Left lung (tissue), 10 donors: ENCODE data around the gene GRIA3. TPM values are rescaled to one million over a fixed set of nuclear protein-coding genes. Genes with fewer than 3 reads are reported as not detected.
"Not testable (repeated sequence)": the region's sequence is repeated elsewhere in the genome, so short reads cannot be mapped to it uniquely, and the experiment has no call there.

Experiments
- ATAC-seq: fragments of 200-7000 bp; cut with Tn5 transposase; one replicate; pipeline ENCODE4 v1.9.1; 2020; ENCODE audit warnings: moderate library complexity
- DNase-seq, 4 donors: peaks; one replicate each; pipeline ENCODE4 v3.0.0-alpha.2; 2013 to 2020
- H3K27ac ChIP-seq, 2 donors: fragments of 200-600 bp; sonication (generic) in 1 of 2; one replicate each; pipeline versions ENCODE4 v1.5.0 to v1.8.0; 2020 to 2021
- H3K27me3 ChIP-seq, 2 donors: fragments of 200-600 bp; sonication (generic) in 1 of 2; one replicate each; pipeline versions ENCODE4 v1.5.0 to v1.8.0; 2020 to 2021
- H3K36me3 ChIP-seq, 2 donors: fragments of 200-600 bp; sonication (generic) in 1 of 2; one replicate each; pipeline versions ENCODE4 v1.5.0 to v1.8.0; 2020 to 2021
- H3K4me1 ChIP-seq, 2 donors: fragments of 200-600 bp; one replicate each; pipeline ENCODE4 v1.8.0; 2021
- H3K4me3 ChIP-seq, 2 donors: fragments of 200-600 bp; sonication (generic) in 1 of 2; one replicate each; pipeline versions ENCODE4 v1.5.0 to v1.8.0; 2020 to 2021; ENCODE audit warnings: mild to moderate bottlenecking in 1 of 2
- H3K9me3 ChIP-seq, 2 donors: fragments of 200-600 bp; sonication (generic) in 1 of 2; one replicate each; pipeline versions ENCODE4 v1.5.0 to v1.8.0; 2020 to 2021
- CTCF ChIP-seq, 2 donors: fragments of 200-600 bp; sonication (generic) in 1 of 2; IDR thresholded peaks; one replicate each; pipeline versions ENCODE4 v1.5.0 to v1.8.0; 2021; ENCODE audit warnings: antibody characterized with exemption in 2 of 2
- intact Hi-C, 2 donors: fragments of 100-400 bp; cut with DNase I; formaldehyde crosslinking; loops; one replicate each; pipeline versions ENCODE4 v1.11.2 to v1.14.2; 2022
- polyA plus RNA-seq, 6 donors: library from polyadenylated mRNA; unstranded; fragments of 120-200 nt; gene quantifications; one replicate each; pipeline ENCODE4 v1.2.1, GENCODE V29; 2013; ENCODE audit not compliant: insufficient read length in 6 of 6
- total RNA-seq, 2 donors: library from RNA; stranded (reverse); fragmentation: NEBNext Ultra II Directional; extraction: Animal tissue kit (Norgen Biotek cat#: 25700); gene quantifications; one replicate each; pipeline ENCODE4 v1.2.1, GENCODE V29; 2021
- donor health status: DM: no; HTN: yes; CAD: no.
- donor health status: DM: no; HTN: no; CAD: no.

GRIA3 gene
- total and polyA plus RNA-seq, 8 donors: 0.35 to 2.3 (median 0.68) TPM

- no peak for DNase-seq
- Histone ChIP-seq H3K27me3 (no peaks in the 10 kb centered on the region), H3K4me3 (no peak overlapping the region), H3K27ac (no peak overlapping the region), H3K9me3 (no peaks in the 10 kb centered on the region), H3K36me3 (no peaks in the 10 kb centered on the region), H3K4me1 (no peaks in the 10 kb centered on the region)
- intact Hi-C loops: no loop called here
- TF ChIP-seq CTCF (IDR thresholded peaks at IDR 0.05): no peak
- ATAC-seq: no peak
Measured at GRCh38 chrX:123357941-123358340, 173.9 kb downstream of the GRIA3 start.

- H3K36me3 ChIP-seq: no peaks in the 10 kb centered on the region
- no peak overlapping the region for H3K4me3 ChIP-seq
- TF ChIP-seq CTCF (IDR thresholded peaks at IDR 0.05): no peak
- no peak overlapping the region for H3K27ac ChIP-seq
- no peaks in the 10 kb centered on the region for H3K4me1 ChIP-seq
- ATAC-seq: no peak
- no peaks in the 10 kb centered on the region for H3K27me3 ChIP-seq
- no peak for DNase-seq
- intact Hi-C loops: no loop called here
- H3K9me3 ChIP-seq: no peaks in the 10 kb centered on the region
Measured at GRCh38 chrX:123358457-123358856, 174.4 kb downstream of the GRIA3 start.

- intact Hi-C loops: no loop called here
- TF ChIP-seq CTCF (IDR thresholded peaks at IDR 0.05): no peak
- ATAC-seq: no peak
- H3K36me3 ChIP-seq: no peaks in the 10 kb centered on the region
- no peaks in the 10 kb centered on the region for H3K9me3 ChIP-seq
- H3K27ac ChIP-seq: no peak overlapping the region
- peak in 1 of 4 donors; percentile 7 for DNase-seq
- H3K4me3 ChIP-seq: no peak overlapping the region
- no peaks in the 10 kb centered on the region for H3K27me3 ChIP-seq
- H3K4me1 ChIP-seq: no peaks in the 10 kb centered on the region
Measured at GRCh38 chrX:123361371-123361770, 177.3 kb downstream of the GRIA3 start.

GRCh38 chrX:123386196-123386595, 202.1 kb downstream of the GRIA3 start:
- H3K4me3 ChIP-seq, DNase-seq, H3K27me3 ChIP-seq, H3K4me1 ChIP-seq, H3K9me3 ChIP-seq, intact Hi-C loops, H3K36me3 ChIP-seq, H3K27ac ChIP-seq, ATAC-seq: not testable (repeated sequence)

- no peak for DNase-seq
- Histone ChIP-seq H3K9me3 (peaks cover 0 to 8% of the 10 kb centered on the region in 2 donors), H3K4me1 (no peaks in the 10 kb centered on the region), H3K36me3 (no peaks in the 10 kb centered on the region), H3K4me3 (no peak overlapping the region), H3K27ac (no peak overlapping the region), H3K27me3 (no peaks in the 10 kb centered on the region)
- no peak for ATAC-seq
- intact Hi-C loops: no loop called here
- TF ChIP-seq CTCF (IDR thresholded peaks at IDR 0.05): no peak
Measured at GRCh38 chrX:123392921-123393320, 208.8 kb downstream of the GRIA3 start.

GRCh38 chrX:123399709-123400108, 215.6 kb downstream of the GRIA3 start:
- Histone ChIP-seq H3K4me1 (no peaks in the 10 kb centered on the region), H3K27ac (no peak overlapping the region), H3K4me3 (no peak overlapping the region), H3K9me3 (no peaks in the 10 kb centered on the region), H3K27me3 (no peaks in the 10 kb centered on the region), H3K36me3 (no peaks in the 10 kb centered on the region)
- ATAC-seq: no peak
- intact Hi-C loops: no loop called here
- TF ChIP-seq CTCF (IDR thresholded peaks at IDR 0.05): no peak
- no peak for DNase-seq
